Stimulated activated CD8-positive, alpha-beta memory T cell treated with anti-CD3 and anti-CD28 coated beads, Interleukin-7, amount 100 ng/mL, for 48 hours (primary cell): Measurements from ENCODE around the gene GNAT2.

Experiments used
- DNase-seq, 2 donors: peaks; one replicate each; pipeline ENCODE4 v3.0.0-alpha.2; 2020; ENCODE audit warnings: low read depth in 1 of 2; ENCODE audit errors: extremely low read depth in 1 of 2

GNAT2 gene

GRCh38 chr1:109567877-109568672 lies 51.3 kb downstream of the GNAT2 start:
- no peak for DNase-seq

- no peak for DNase-seq
These were observed 52.4 kb downstream of the GNAT2 start for GRCh38 chr1:109566982-109567381.

- DNase-seq = no peak
These were observed 54.2 kb downstream of the GNAT2 start for GRCh38 chr1:109565241-109565640.

- DNase-seq = no peak
These were observed 55.1 kb downstream of the GNAT2 start for GRCh38 chr1:109564194-109564878.

- DNase-seq = no peak
These were observed 59.4 kb downstream of the GNAT2 start for GRCh38 chr1:109559995-109560394.

GRCh38 chr1:109557520-109557919 lies 61.9 kb downstream of the GNAT2 start:
- DNase-seq = no peak

- DNase-seq = no peak
These were observed 62.9 kb downstream of the GNAT2 start for GRCh38 chr1:109556563-109556962.
